H1 (cell line): Measurements from ENCODE around the gene FAM241A.

Source experiments
- CEBPB ChIP-seq: IDR thresholded peaks from 2 replicates; pipeline ENCODE4 v1.6.1; 2012; ENCODE audit warnings: low read depth, low read length
- RAD21 ChIP-seq, 2 experiments: IDR thresholded peaks in 1 of 2; conservative IDR thresholded peaks in 1 of 2; 2 replicates each; pipeline ENCODE4 v1.6.1; 2011; ENCODE audit warnings: low read depth in 2 of 2, low read length in 2 of 2, improper control_type of control experiment in 1 of 2, inconsistent platforms in 1 of 2, mild to moderate bottlenecking in 1 of 2, moderate library complexity in 1 of 2

- TF ChIP-seq RAD21 (IDR thresholded peaks at IDR 0.05 in 1 of 2, conservative IDR thresholded peaks at IDR 0.05 in 1 of 2; ENCODE audit: low read depth in 2 of 2, low read length in 2 of 2) (no peak), CEBPB (no peak)
Observed at GRCh38 chr4:112153211-112153791, 8.0 kb downstream of the FAM241A start.
